ENCODE data around the gene ALG5. TPM values are rescaled to one million over a fixed set of nuclear protein-coding genes. Genes with fewer than 3 reads are reported as not detected.

Gene ALG5
- 16.9 and 17.6 TPM in 2 replicates for total RNA-seq (2014; rRNA removed; shearing (Covaris generic))

GRCh38 chr13:36999054-36999714 is at the start of gene ALG5:
TSS of gene ALG5 (minus strand) at chr13:36999340. CDS start at chr13:36999300, 40 bp downstream.
- Histone ChIP-seq H3K36me3 (replicated peaks; ENCODE audit: control insufficient read depth, insufficient read depth, low read length) (peaks cover 8% of the 10 kb centered on the region), H3K4me3 (ENCODE audit: insufficient read depth, low read depth, low read length) (peak within 1 kb of the TSS; percentile 94), H3K27me3 (ENCODE audit: control insufficient read depth, insufficient read depth, low read length) (no peaks in the 10 kb centered on the region)
- DNase-seq: peak; percentile 92

GRCh38 chr13:37047846-37048245 is 48.7 kb upstream of the ALG5 start:
- H3K36me3 ChIP-seq (replicated peaks; ENCODE audit: control insufficient read depth, insufficient read depth, low read length): peaks cover 7% of the 10 kb centered on the region
- DNase-seq: no peak

GRCh38 chr13:37047032-37047431 is 47.9 kb upstream of the ALG5 start:
- H3K36me3 ChIP-seq (replicated peaks; ENCODE audit: control insufficient read depth, insufficient read depth, low read length): peaks cover 11% of the 10 kb centered on the region
- no peak for DNase-seq
- H3K4me3 ChIP-seq (ENCODE audit: insufficient read depth, low read depth, low read length): no peak overlapping the region
- H3K27me3 ChIP-seq (ENCODE audit: control insufficient read depth, insufficient read depth, low read length): no peaks in the 10 kb centered on the region

More at GRCh38 chr13:37047846-37048245, 48.7 kb upstream of the ALG5 start:
- H3K27me3 ChIP-seq (ENCODE audit: control insufficient read depth, insufficient read depth, low read length): no peaks in the 10 kb centered on the region
- H3K4me3 ChIP-seq (ENCODE audit: insufficient read depth, low read depth, low read length): no peak overlapping the region

GRCh38 chr13:37046062-37046461 is 46.9 kb upstream of the ALG5 start:
- peaks cover 14% of the 10 kb centered on the region for H3K36me3 ChIP-seq (replicated peaks; ENCODE audit: control insufficient read depth, insufficient read depth, low read length)

GRCh38 chr13:37040789-37041188 is 41.6 kb upstream of the ALG5 start:
- peaks cover 19% of the 10 kb centered on the region for H3K36me3 ChIP-seq (replicated peaks; ENCODE audit: control insufficient read depth, insufficient read depth, low read length)
- H3K4me3 ChIP-seq (ENCODE audit: insufficient read depth, low read depth, low read length): no peak overlapping the region
- no peaks in the 10 kb centered on the region for H3K27me3 ChIP-seq (ENCODE audit: control insufficient read depth, insufficient read depth, low read length)
- no peak for DNase-seq

More at GRCh38 chr13:37046062-37046461, 46.9 kb upstream of the ALG5 start:
- DNase-seq: no peak
- no peaks in the 10 kb centered on the region for H3K27me3 ChIP-seq (ENCODE audit: control insufficient read depth, insufficient read depth, low read length)
- no peak overlapping the region for H3K4me3 ChIP-seq (ENCODE audit: insufficient read depth, low read depth, low read length)

GRCh38 chr13:37039896-37040295 is 40.8 kb upstream of the ALG5 start:
- Histone ChIP-seq H3K27me3 (ENCODE audit: control insufficient read depth, insufficient read depth, low read length) (no peaks in the 10 kb centered on the region), H3K4me3 (ENCODE audit: insufficient read depth, low read depth, low read length) (no peak overlapping the region), H3K36me3 (replicated peaks; ENCODE audit: control insufficient read depth, insufficient read depth, low read length) (peaks cover 25% of the 10 kb centered on the region)
- DNase-seq: no peak

- Histone ChIP-seq H3K36me3 (replicated peaks; ENCODE audit: control insufficient read depth, insufficient read depth, low read length) (peaks cover 31% of the 10 kb centered on the region), H3K27me3 (ENCODE audit: control insufficient read depth, insufficient read depth, low read length) (no peaks in the 10 kb centered on the region), H3K4me3 (ENCODE audit: insufficient read depth, low read depth, low read length) (no peak overlapping the region)
- no peak for DNase-seq
Measured at GRCh38 chr13:37037241-37037640, 38.1 kb upstream of the ALG5 start.

GRCh38 chr13:37029617-37030016 is 30.5 kb upstream of the ALG5 start:
- H3K4me3 ChIP-seq (ENCODE audit: insufficient read depth, low read depth, low read length): no peak overlapping the region
- H3K27me3 ChIP-seq (ENCODE audit: control insufficient read depth, insufficient read depth, low read length): no peaks in the 10 kb centered on the region
- no peak for DNase-seq
- peaks cover 36% of the 10 kb centered on the region for H3K36me3 ChIP-seq (replicated peaks; ENCODE audit: control insufficient read depth, insufficient read depth, low read length)

- DNase-seq: no peak
- Histone ChIP-seq H3K4me3 (ENCODE audit: insufficient read depth, low read depth, low read length) (no peak overlapping the region), H3K36me3 (replicated peaks; ENCODE audit: control insufficient read depth, insufficient read depth, low read length) (peaks cover 32% of the 10 kb centered on the region), H3K27me3 (ENCODE audit: control insufficient read depth, insufficient read depth, low read length) (no peaks in the 10 kb centered on the region)
Measured at GRCh38 chr13:37027639-37028038, 28.5 kb upstream of the ALG5 start.

- Histone ChIP-seq H3K27me3 (ENCODE audit: control insufficient read depth, insufficient read depth, low read length) (no peaks in the 10 kb centered on the region), H3K4me3 (ENCODE audit: insufficient read depth, low read depth, low read length) (no peak overlapping the region), H3K36me3 (replicated peaks; ENCODE audit: control insufficient read depth, insufficient read depth, low read length) (peaks cover 32% of the 10 kb centered on the region)
- DNase-seq: no peak
Measured at GRCh38 chr13:37026771-37027170, 27.6 kb upstream of the ALG5 start.

- Histone ChIP-seq H3K4me3 (ENCODE audit: insufficient read depth, low read depth, low read length) (no peak overlapping the region), H3K27me3 (ENCODE audit: control insufficient read depth, insufficient read depth, low read length) (no peaks in the 10 kb centered on the region), H3K36me3 (replicated peaks; ENCODE audit: control insufficient read depth, insufficient read depth, low read length) (peaks cover 25% of the 10 kb centered on the region)
- DNase-seq: no peak
Measured at GRCh38 chr13:37023871-37024270, 24.7 kb upstream of the ALG5 start.

GRCh38 chr13:37014609-37015008 is 15.5 kb upstream of the ALG5 start:
- no peak overlapping the region for H3K4me3 ChIP-seq (ENCODE audit: insufficient read depth, low read depth, low read length)
- no peak for DNase-seq
- no peaks in the 10 kb centered on the region for H3K27me3 ChIP-seq (ENCODE audit: control insufficient read depth, insufficient read depth, low read length)
- H3K36me3 ChIP-seq (replicated peaks; ENCODE audit: control insufficient read depth, insufficient read depth, low read length): peaks cover 6% of the 10 kb centered on the region

GRCh38 chr13:37011788-37012187 is 12.6 kb upstream of the ALG5 start:
- DNase-seq: no peak
- Histone ChIP-seq H3K36me3 (replicated peaks; ENCODE audit: control insufficient read depth, insufficient read depth, low read length) (peaks cover 22% of the 10 kb centered on the region), H3K4me3 (ENCODE audit: insufficient read depth, low read depth, low read length) (no peak overlapping the region), H3K27me3 (ENCODE audit: control insufficient read depth, insufficient read depth, low read length) (no peaks in the 10 kb centered on the region)

- DNase-seq: no peak
- peaks cover 24% of the 10 kb centered on the region for H3K36me3 ChIP-seq (replicated peaks; ENCODE audit: control insufficient read depth, insufficient read depth, low read length)
- H3K27me3 ChIP-seq (ENCODE audit: control insufficient read depth, insufficient read depth, low read length): no peaks in the 10 kb centered on the region
- no peak overlapping the region for H3K4me3 ChIP-seq (ENCODE audit: insufficient read depth, low read depth, low read length)
Measured at GRCh38 chr13:37011002-37011401, 11.9 kb upstream of the ALG5 start.

- no peak for DNase-seq
- Histone ChIP-seq H3K27me3 (ENCODE audit: control insufficient read depth, insufficient read depth, low read length) (no peaks in the 10 kb centered on the region), H3K36me3 (replicated peaks; ENCODE audit: control insufficient read depth, insufficient read depth, low read length) (peaks cover 24% of the 10 kb centered on the region), H3K4me3 (ENCODE audit: insufficient read depth, low read depth, low read length) (no peak overlapping the region)
Measured at GRCh38 chr13:37010424-37010823, 11.3 kb upstream of the ALG5 start.

- no peak for DNase-seq
- peaks cover 26% of the 10 kb centered on the region for H3K36me3 ChIP-seq (replicated peaks; ENCODE audit: control insufficient read depth, insufficient read depth, low read length)
- H3K27me3 ChIP-seq (ENCODE audit: control insufficient read depth, insufficient read depth, low read length): no peaks in the 10 kb centered on the region
- H3K4me3 ChIP-seq (ENCODE audit: insufficient read depth, low read depth, low read length): no peak overlapping the region
Measured at GRCh38 chr13:37009692-37010091, 10.6 kb upstream of the ALG5 start.
